Adipocyte (in vitro differentiated cells): ENCODE data around the gene FSTL1.
"Not testable (repeated sequence)": the region's sequence is repeated elsewhere in the genome, so short reads cannot be mapped to it uniquely, and the experiment has no call there.

Experiments
- DNase-seq: peaks from one replicate; pipeline ENCODE4 v3.0.0-alpha.2; 2015; ENCODE audit warnings: low read depth
- H3K27me3 ChIP-seq: replicated peaks from 2 replicates; pipeline ENCODE4 v1.7.0; 2013; ENCODE audit warnings: mild to moderate bottlenecking, low read length, moderate library complexity; ENCODE audit not compliant: control insufficient read depth, insufficient read depth
- H3K36me3 ChIP-seq: 2 replicates; pipeline ENCODE4 v1.7.0; 2013; ENCODE audit warnings: low read length, mild to moderate bottlenecking, moderate library complexity; ENCODE audit not compliant: control insufficient read depth, insufficient read depth, severe bottlenecking
- H3K4me1 ChIP-seq: 2 replicates; pipeline ENCODE4 v1.7.0; 2013; ENCODE audit warnings: mild to moderate bottlenecking, low read length, moderate library complexity; ENCODE audit not compliant: control insufficient read depth, insufficient read depth
- H3K4me3 ChIP-seq: 2 replicates; pipeline ENCODE4 v1.7.0; 2013; ENCODE audit warnings: mild to moderate bottlenecking, low read length, moderate library complexity
- H3K9ac ChIP-seq: 2 replicates; pipeline ENCODE4 v1.7.0; 2013; ENCODE audit warnings: mild to moderate bottlenecking, low read length, moderate library complexity
- H3K9me3 ChIP-seq: 2 replicates; pipeline ENCODE4 v1.7.0; 2013; ENCODE audit warnings: mild to moderate bottlenecking, low read length, moderate library complexity; ENCODE audit not compliant: control insufficient read depth

The FSTL1 gene

DNA sequence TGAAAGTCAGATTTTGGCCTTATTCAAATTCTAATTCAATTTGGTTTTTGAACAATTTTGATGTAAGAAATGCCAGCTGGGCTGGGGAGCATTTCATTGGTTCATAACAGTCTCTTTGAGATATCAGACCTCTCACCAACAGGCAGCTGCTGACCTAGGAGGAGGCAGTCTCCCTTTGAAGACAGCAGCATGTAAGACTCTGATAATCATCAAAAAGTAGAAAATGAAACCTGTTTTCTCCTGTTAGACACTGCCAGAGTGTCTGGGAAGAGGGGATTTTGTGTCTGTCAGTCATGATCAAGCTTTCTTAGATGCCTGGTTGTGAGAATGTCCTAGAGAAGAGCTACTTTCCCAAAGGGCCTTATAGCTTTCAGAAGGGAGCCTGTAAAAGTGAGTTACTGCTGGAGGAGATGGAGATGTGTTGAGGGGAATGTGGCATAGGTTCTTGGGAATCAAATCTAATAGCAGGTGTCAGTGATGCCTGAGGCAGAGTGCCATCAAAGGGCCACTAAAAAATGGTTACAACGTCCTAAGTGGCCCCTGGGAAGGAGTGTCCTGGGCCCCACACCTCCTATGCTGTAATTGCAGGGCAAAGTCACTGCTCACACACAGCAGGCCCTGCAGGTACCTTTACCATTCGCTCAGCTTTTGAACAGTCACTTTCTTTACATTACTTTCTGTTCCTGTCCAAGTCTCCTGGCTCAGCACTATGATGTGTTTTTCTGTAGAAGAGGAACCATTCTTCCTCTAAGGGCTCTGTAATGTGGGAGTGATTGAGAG is 43.1 kb downstream of the FSTL1 start:
- Histone ChIP-seq H3K4me1 (peaks cover 29% of the 10 kb centered on the region), H3K9ac (no peak overlapping the region), H3K27me3 (no peaks in the 10 kb centered on the region), H3K4me3 (no peak overlapping the region), H3K36me3 (peaks cover 99% of the 10 kb centered on the region), H3K9me3 (no peaks in the 10 kb centered on the region)
- no peak for DNase-seq

DNA sequence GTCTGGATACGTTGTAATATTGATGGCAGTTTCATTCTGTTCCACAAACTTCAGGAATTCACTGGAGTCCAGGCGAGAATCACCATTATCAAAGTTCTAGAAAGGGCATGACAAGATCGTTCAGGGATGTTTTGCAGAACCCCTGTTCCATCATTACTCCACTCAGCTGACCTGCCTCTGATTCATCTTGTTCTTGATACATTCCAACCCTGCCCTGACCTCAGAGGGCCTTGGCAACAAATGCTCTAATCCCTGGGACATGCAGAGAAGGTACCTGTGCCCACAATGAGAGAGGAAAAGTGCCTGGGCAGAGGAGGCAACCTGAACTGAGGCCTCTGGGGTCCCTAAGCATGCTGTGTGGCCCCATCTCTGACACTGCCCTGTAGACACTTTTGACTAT is 45.9 kb downstream of the FSTL1 start:
- H3K36me3 ChIP-seq = peaks cover 99% of the 10 kb centered on the region

DNA sequence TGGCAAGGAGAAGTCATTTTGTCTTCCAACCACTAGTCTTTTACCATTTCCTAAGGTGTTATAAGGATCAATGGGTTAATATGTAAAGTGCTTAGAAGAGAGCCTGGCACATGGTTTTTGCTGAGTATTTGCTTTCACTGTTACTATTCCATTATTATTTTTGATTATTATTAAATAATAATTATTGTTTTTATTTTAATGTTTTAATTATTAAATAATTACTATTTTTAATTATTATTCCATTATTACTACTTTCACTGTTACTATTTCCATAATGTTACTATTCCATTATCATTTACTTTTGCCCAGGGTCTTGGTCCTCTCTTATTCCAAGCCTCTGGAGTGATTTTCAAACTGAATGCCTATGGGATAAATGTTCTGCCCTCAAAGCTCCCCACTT is 48.5 kb downstream of the FSTL1 start:
- Histone ChIP-seq H3K4me3 (no peak overlapping the region), H3K4me1 (peaks cover 9% of the 10 kb centered on the region), H3K9ac (no peak overlapping the region), H3K9me3 (no peaks in the 10 kb centered on the region), H3K36me3 (peaks cover 99% of the 10 kb centered on the region), H3K27me3 (no peaks in the 10 kb centered on the region)
- DNase-seq = no peak

More for the DNA sequence above, 45.9 kb downstream of the FSTL1 start:
- Histone ChIP-seq H3K9ac (no peak overlapping the region), H3K9me3 (no peaks in the 10 kb centered on the region), H3K27me3 (no peaks in the 10 kb centered on the region), H3K4me1 (peaks cover 10% of the 10 kb centered on the region), H3K4me3 (no peak overlapping the region)
- DNase-seq = no peak

DNA sequence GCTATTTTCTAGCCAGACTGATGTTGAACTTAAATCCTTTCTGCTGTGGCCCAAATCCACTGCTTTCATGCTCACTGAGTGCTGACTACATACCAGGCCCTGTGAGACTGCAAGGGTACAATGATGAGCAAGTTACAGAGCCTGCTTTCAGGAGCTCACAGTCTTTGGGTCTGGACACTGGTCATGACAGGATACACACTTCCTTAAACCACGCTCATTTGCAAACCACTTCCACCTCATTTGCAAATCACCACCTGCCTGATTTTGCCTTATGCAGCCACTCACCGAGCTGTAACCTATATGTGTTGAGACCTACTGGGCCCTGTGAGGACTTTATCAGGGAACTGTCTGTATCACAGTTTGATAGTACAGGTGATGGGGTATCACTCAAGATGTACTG is 51.4 kb downstream of the FSTL1 start:
- no peaks in the 10 kb centered on the region for H3K9me3 ChIP-seq
- peaks cover 3% of the 10 kb centered on the region for H3K4me1 ChIP-seq
- no peaks in the 10 kb centered on the region for H3K27me3 ChIP-seq
- no peak overlapping the region for H3K9ac ChIP-seq
- H3K36me3 ChIP-seq = peaks cover 99% of the 10 kb centered on the region
- DNase-seq = no peak
- H3K4me3 ChIP-seq = no peak overlapping the region

DNA sequence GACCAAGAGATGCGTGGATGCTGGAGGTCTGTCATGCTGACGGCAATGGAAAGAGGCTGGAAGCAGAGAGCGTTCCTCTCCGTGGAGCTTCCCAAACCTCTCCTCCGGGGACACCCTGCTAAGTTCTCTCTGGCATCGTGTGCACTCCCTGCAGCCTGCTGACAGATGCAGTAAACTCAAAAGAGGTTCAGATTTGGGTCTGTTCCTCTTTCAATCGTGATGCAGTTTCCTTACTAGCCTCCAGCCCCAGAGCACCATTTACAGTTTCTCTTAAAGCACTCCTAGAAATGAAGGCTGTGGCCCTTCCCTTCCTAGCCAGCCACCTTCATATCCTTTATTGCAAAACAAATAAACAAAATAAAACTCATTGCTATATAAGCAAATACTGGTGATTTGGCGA is 54.3 kb downstream of the FSTL1 start:
- H3K9ac ChIP-seq = no peak overlapping the region
- no peak for DNase-seq
- H3K4me1 ChIP-seq = peaks cover 8% of the 10 kb centered on the region
- no peaks in the 10 kb centered on the region for H3K9me3 ChIP-seq
- H3K4me3 ChIP-seq = no peak overlapping the region
- no peaks in the 10 kb centered on the region for H3K27me3 ChIP-seq
- peaks cover 83% of the 10 kb centered on the region for H3K36me3 ChIP-seq

DNA sequence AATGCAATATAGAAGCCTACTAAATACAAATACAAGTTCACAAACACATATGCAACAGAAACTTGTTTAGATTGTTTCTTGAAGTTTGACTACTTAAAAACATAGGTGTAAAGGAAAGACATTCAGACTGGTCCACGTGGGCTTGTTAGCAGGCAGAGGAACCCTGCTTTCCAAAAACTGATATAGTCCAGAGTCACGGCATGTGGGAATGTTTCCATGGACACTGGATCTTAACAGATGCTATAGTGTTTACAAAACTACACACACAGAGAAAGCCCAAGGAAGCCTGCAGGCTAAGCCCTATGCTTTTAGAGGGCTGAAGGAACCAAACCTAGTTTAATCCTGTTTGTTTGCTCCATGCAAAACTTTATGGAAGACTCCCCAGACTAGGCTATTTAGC is 56.4 kb downstream of the FSTL1 start:
- H3K4me3 ChIP-seq = no peak overlapping the region
- DNase-seq = no peak
- no peak overlapping the region for H3K9ac ChIP-seq
- H3K4me1 ChIP-seq = peaks cover 8% of the 10 kb centered on the region
- no peaks in the 10 kb centered on the region for H3K27me3 ChIP-seq
- peaks cover 62% of the 10 kb centered on the region for H3K36me3 ChIP-seq
- no peaks in the 10 kb centered on the region for H3K9me3 ChIP-seq

DNA sequence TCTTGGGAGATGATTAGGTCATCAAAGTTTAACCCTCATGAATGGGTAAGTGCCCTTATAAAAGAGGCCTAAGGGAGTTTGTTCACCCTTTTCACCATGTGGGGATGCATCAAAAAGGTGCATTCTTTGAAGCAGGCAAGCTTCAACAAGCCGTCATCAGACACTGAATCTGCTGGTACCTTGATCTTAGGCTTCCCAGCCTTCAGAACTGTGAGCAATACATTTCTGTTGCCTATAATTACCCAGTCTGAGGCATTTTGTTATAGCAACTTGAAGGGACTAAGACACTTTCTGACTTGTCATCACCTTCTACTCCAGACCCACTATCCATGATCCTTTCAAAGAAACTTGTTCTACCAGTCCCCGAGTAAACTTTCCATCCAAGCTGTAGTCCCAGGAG is 57.0 kb downstream of the FSTL1 start:
- DNase-seq = no peak
- peaks cover 56% of the 10 kb centered on the region for H3K36me3 ChIP-seq
- H3K9ac ChIP-seq = no peak overlapping the region
- no peak overlapping the region for H3K4me3 ChIP-seq
- H3K4me1 ChIP-seq = peaks cover 8% of the 10 kb centered on the region
- H3K27me3 ChIP-seq = no peaks in the 10 kb centered on the region
- no peaks in the 10 kb centered on the region for H3K9me3 ChIP-seq

DNA sequence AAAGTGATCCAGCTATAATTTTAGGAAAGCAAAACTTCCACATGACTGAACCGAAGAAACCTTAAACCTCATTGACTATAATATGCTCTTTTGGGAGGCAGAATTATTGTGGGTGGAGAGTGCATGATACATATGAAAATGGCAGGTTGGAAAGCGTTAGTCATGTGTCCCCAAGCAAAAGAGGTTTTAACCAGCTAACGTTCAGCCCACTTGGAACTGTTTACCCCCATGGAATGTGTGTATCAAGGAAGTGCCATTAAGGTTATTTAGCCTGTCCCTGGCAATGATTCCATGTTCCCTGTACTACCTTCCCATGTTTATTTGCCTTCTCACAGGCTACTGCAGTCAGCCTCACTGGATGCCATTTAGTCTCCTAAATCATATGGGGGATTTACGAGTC is 57.5 kb downstream of the FSTL1 start:
- no peaks in the 10 kb centered on the region for H3K27me3 ChIP-seq
- no peak overlapping the region for H3K9ac ChIP-seq
- DNase-seq = no peak
- no peak overlapping the region for H3K4me3 ChIP-seq
- H3K9me3 ChIP-seq = no peaks in the 10 kb centered on the region
- peaks cover 8% of the 10 kb centered on the region for H3K4me1 ChIP-seq
- peaks cover 51% of the 10 kb centered on the region for H3K36me3 ChIP-seq

DNA sequence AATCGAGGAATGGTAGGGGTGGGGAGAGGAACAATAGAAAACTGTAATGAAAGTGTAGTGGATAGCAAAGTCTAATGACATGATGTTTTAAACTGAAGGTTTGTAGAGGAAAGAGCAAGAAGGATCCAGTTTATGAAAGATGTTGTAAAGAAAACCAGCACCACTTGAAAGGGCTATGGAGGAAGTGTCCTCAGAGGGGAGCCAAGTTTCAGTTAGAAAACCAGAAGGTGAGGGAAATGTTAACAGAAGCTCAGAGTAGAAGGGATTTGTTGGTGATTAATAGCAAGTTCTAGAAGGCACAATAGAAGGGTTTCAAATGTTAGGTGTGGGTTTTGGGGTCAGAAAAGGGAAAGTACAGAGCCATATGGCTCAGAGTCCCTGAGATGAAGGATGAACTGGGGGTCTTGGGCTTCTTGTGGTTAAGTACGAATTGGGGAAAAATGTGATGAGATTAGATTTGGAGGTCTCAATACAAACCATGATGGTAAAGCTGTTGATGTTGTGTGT is 67.8 kb downstream of the FSTL1 start:
- no peaks in the 10 kb centered on the region for H3K4me1 ChIP-seq
- no peak overlapping the region for H3K9ac ChIP-seq
- no peaks in the 10 kb centered on the region for H3K27me3 ChIP-seq
- no peaks in the 10 kb centered on the region for H3K36me3 ChIP-seq
- no peak overlapping the region for H3K4me3 ChIP-seq
- no peak for DNase-seq
- peaks cover 5% of the 10 kb centered on the region for H3K9me3 ChIP-seq

DNA sequence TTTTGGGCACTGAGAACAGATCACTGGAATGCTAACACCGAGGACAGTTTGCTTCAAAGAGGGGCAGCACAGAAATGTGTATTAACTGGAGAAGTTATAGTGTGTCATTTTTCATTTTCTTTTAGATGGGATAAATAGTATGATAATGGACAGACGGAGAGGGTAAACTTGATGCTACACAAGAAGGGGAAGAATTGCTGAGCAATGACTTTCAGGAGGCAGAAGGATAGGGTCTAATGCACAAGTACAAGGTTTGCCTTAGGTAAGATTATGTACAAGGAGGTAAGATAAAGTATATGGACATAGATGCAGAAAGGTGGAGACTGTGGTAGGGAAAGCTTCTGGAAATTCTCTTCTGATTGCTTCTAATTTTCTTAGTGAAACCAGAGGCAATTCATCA is 69.3 kb downstream of the FSTL1 start:
- DNase-seq = no peak
- no peaks in the 10 kb centered on the region for H3K4me1 ChIP-seq

DNA sequence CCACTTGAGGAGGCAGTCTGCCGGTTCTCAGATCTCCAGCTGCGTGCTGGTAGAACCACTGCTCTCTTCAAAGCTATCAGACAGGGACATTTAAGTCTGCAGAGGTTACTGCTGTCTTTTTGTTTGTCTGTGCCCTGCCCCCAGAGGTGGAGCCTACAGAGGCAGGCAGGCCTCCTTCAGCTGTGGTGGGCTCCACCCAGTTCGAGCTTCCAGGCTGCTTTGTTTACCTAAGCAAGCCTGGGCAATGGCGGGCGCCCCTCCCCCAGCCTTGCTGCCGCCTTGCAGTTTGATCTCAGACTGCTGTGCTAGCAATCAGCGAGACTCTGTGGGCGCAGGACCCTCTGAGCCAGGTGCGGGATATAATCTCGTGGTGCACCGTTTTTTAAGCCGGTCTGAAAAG is 72.8 kb downstream of the FSTL1 start:
- H3K9me3 ChIP-seq, H3K36me3 ChIP-seq, H3K4me3 ChIP-seq, H3K4me1 ChIP-seq, DNase-seq, H3K27me3 ChIP-seq, H3K9ac ChIP-seq: not testable (repeated sequence)

More for the DNA sequence above, 69.3 kb downstream of the FSTL1 start:
- no peak overlapping the region for H3K4me3 ChIP-seq
- no peak overlapping the region for H3K9ac ChIP-seq
- H3K9me3 ChIP-seq = peaks cover 5% of the 10 kb centered on the region
- H3K36me3 ChIP-seq = no peaks in the 10 kb centered on the region
- H3K27me3 ChIP-seq = no peaks in the 10 kb centered on the region

DNA sequence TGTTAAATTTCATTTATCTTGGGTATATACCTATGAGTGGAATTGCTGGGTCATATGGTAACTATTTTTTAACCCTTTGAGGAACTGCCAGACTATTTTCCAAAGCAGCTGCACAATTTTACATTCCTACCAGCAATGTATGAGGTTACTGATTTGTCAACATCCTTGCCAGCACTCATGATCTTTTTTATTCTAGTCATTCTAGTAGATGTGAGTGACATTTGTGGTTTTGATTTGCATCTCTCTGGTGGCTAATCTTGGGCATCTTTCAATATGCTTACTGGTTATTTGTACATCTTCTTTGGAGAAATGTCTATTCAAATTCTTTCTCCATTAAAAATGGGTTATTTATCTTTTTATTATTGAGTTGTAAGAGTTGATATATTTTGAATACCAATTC is 80.3 kb downstream of the FSTL1 start:
- H3K9me3 ChIP-seq = no peaks in the 10 kb centered on the region
- DNase-seq = no peak
- H3K27me3 ChIP-seq = no peaks in the 10 kb centered on the region
- H3K4me1 ChIP-seq = peaks cover under 1% of the 10 kb centered on the region
- no peak overlapping the region for H3K9ac ChIP-seq
- no peaks in the 10 kb centered on the region for H3K36me3 ChIP-seq
- H3K4me3 ChIP-seq = no peak overlapping the region
